ENCODE data around the gene MAN2B2.

Gene MAN2B2

GRCh38 chr4:6592804-6593563 lies 18.0 kb downstream of the MAN2B2 start:
- in situ Hi-C loops (cut with MboI; ENCODE audit: low sequenced_read_pairs), result no loop called here

GRCh38 chr4:6594341-6594740 lies 19.4 kb downstream of the MAN2B2 start:
- in situ Hi-C loops (cut with MboI; ENCODE audit: low sequenced_read_pairs), result no loop called here

GRCh38 chr4:6594826-6595355 lies 19.9 kb downstream of the MAN2B2 start:
- in situ Hi-C loops (cut with MboI; ENCODE audit: low sequenced_read_pairs), result no loop called here

GRCh38 chr4:6595897-6596537 lies 21.0 kb downstream of the MAN2B2 start:
- in situ Hi-C loops (cut with MboI; ENCODE audit: low sequenced_read_pairs), result no loop called here

GRCh38 chr4:6596948-6597347 lies 22.0 kb downstream of the MAN2B2 start:
- in situ Hi-C loops (cut with MboI; ENCODE audit: low sequenced_read_pairs), result no loop called here

- in situ Hi-C loops (cut with MboI; ENCODE audit: low sequenced_read_pairs), result no loop called here
Observed at GRCh38 chr4:6598127-6598526, 23.1 kb downstream of the MAN2B2 start.

- in situ Hi-C loops (cut with MboI; ENCODE audit: low sequenced_read_pairs), result no loop called here
Observed at GRCh38 chr4:6598641-6599040, 23.7 kb downstream of the MAN2B2 start.

- in situ Hi-C loops (cut with MboI; ENCODE audit: low sequenced_read_pairs), result no loop called here
Observed at GRCh38 chr4:6601661-6602250, 26.8 kb downstream of the MAN2B2 start.

- in situ Hi-C loops (cut with MboI; ENCODE audit: low sequenced_read_pairs), result no loop called here
Observed at GRCh38 chr4:6602289-6602688, 27.3 kb downstream of the MAN2B2 start.

- in situ Hi-C loops (cut with MboI; ENCODE audit: low sequenced_read_pairs), result no loop called here
Observed at GRCh38 chr4:6603128-6603527, 28.1 kb downstream of the MAN2B2 start.

GRCh38 chr4:6605114-6605513 lies 30.1 kb downstream of the MAN2B2 start:
- in situ Hi-C loops (cut with MboI; ENCODE audit: low sequenced_read_pairs), result no loop called here

GRCh38 chr4:6605605-6606004 lies 30.6 kb downstream of the MAN2B2 start:
- in situ Hi-C loops (cut with MboI; ENCODE audit: low sequenced_read_pairs), result no loop called here

GRCh38 chr4:6606465-6607235 lies 31.7 kb downstream of the MAN2B2 start:
- in situ Hi-C loops (cut with MboI; ENCODE audit: low sequenced_read_pairs), result no loop called here

GRCh38 chr4:6607368-6608055 lies 32.5 kb downstream of the MAN2B2 start:
- in situ Hi-C loops (cut with MboI; ENCODE audit: low sequenced_read_pairs), result no loop called here

GRCh38 chr4:6608758-6609414 lies 33.9 kb downstream of the MAN2B2 start:
- in situ Hi-C loops (cut with MboI; ENCODE audit: low sequenced_read_pairs), result no loop called here

GRCh38 chr4:6609415-6610079 lies 34.6 kb downstream of the MAN2B2 start:
- in situ Hi-C loops (cut with MboI; ENCODE audit: low sequenced_read_pairs), result no loop called here

GRCh38 chr4:6610856-6611430 lies 36.0 kb downstream of the MAN2B2 start:
- in situ Hi-C loops (cut with MboI; ENCODE audit: low sequenced_read_pairs), result no loop called here

GRCh38 chr4:6612961-6613675 lies 38.1 kb downstream of the MAN2B2 start:
- in situ Hi-C loops (cut with MboI; ENCODE audit: low sequenced_read_pairs), result no loop called here

Measured in HL-60/S4 treated with phorbol 12-myristate 13-acetate at 8.2 ng/mL for 4 days and 3 days (cell line).